Keratinocyte (primary cell): ENCODE results near the gene SIGLECL1. TPM values are rescaled to one million over a fixed set of nuclear protein-coding genes. Genes with fewer than 3 reads are reported as not detected.

Experiments used
- DNase-seq: peaks from one replicate; pipeline ENCODE4 v3.0.0-alpha.2; 2011; ENCODE audit warnings: low read depth, missing footprints, low spot score
- FAIRE-seq: peaks from 2 replicates; lab custom pipeline; 2011; peaks lifted over from hg19 to GRCh38; lab: Jason Lieb, UNC
- H2AFZ ChIP-seq: 2 replicates; pipeline ENCODE4 v1.6.0; 2012; ENCODE audit warnings: low read length, control low read depth, inconsistent platforms; ENCODE audit not compliant: control insufficient read depth
- H3K27ac ChIP-seq: 2 replicates; pipeline ENCODE4 v1.5.1; 2011; ENCODE audit warnings: low read length; ENCODE audit not compliant: control insufficient read depth, insufficient read depth
- H3K27me3 ChIP-seq: 3 replicates; pipeline ENCODE4 v1.6.0; 2011; ENCODE audit warnings: low read length; ENCODE audit not compliant: control insufficient read depth, insufficient read depth; ENCODE audit errors: extremely low read depth
- H3K36me3 ChIP-seq, 2 experiments: 2 replicates in 1 of 2; 3 replicates in 1 of 2; pipeline ENCODE4 v1.5.1; 2011; ENCODE audit warnings: low read length in 2 of 2, mild to moderate bottlenecking in 1 of 2; ENCODE audit not compliant: control insufficient read depth in 2 of 2, insufficient read depth in 2 of 2; ENCODE audit errors: extremely low read depth in 1 of 2
- H3K4me1 ChIP-seq: 3 replicates; pipeline ENCODE4 v1.5.1; 2011; ENCODE audit warnings: low read length; ENCODE audit not compliant: control insufficient read depth, insufficient read depth; ENCODE audit errors: extremely low read depth
- H3K4me2 ChIP-seq: 3 replicates; pipeline ENCODE4 v1.6.0; 2011; ENCODE audit warnings: low read depth, low read length; ENCODE audit not compliant: control insufficient read depth, insufficient read depth; ENCODE audit errors: extremely low read depth
- H3K4me3 ChIP-seq, 3 experiments: fragments of 200-600 bp in 1 of 3; sonication (generic) in 1 of 3; 2 replicates in 2 of 3; 3 replicates in 1 of 3; pipeline ENCODE4 v1.5.1; 2011 to 2016; ENCODE audit warnings: low read length in 3 of 3, mild to moderate bottlenecking in 3 of 3, control low read depth in 2 of 3, inconsistent platforms in 1 of 3, low read depth in 1 of 3, mixed read lengths in 1 of 3, mixed run types in 1 of 3, moderate library complexity in 1 of 3; ENCODE audit not compliant: control insufficient read depth in 2 of 3, insufficient read depth in 2 of 3; ENCODE audit errors: extremely low read depth in 1 of 3
- H3K79me2 ChIP-seq: 2 replicates; pipeline ENCODE4 v1.6.0; 2012; ENCODE audit warnings: low read length; ENCODE audit not compliant: control insufficient read depth, insufficient read depth
- H3K9ac ChIP-seq: 3 replicates; pipeline ENCODE4 v1.6.0; 2011; ENCODE audit warnings: low read length; ENCODE audit not compliant: control insufficient read depth, insufficient read depth; ENCODE audit errors: extremely low read depth
- H3K9me1 ChIP-seq: 3 replicates; pipeline ENCODE4 v1.6.0; 2011; ENCODE audit warnings: low read length; ENCODE audit not compliant: control insufficient read depth, insufficient read depth; ENCODE audit errors: extremely low read depth
- H3K9me3 ChIP-seq: 2 replicates; pipeline ENCODE4 v1.5.1; 2012; ENCODE audit warnings: low read depth, low read length; ENCODE audit not compliant: control insufficient read depth
- H4K20me1 ChIP-seq: 3 replicates; pipeline ENCODE4 v1.6.0; 2011; ENCODE audit warnings: low read length; ENCODE audit not compliant: control insufficient read depth, insufficient read depth; ENCODE audit errors: extremely low read depth
- EZH2 ChIP-seq: IDR thresholded peaks from one replicate; pipeline ENCODE4 v1.6.1; 2012; ENCODE audit warnings: inconsistent platforms, mild to moderate bottlenecking, low read length, moderate library complexity
- dilution Hi-C: fragments of 300-500 bp; cut with MboI; formaldehyde crosslinking; loops from one replicate; pipeline ENCODE4 v1.7.0; 2020; ENCODE audit warnings: low sequenced_read_pairs; ENCODE audit not compliant: extremely low pct_ligation_motif_present
- polyA plus RNA-seq, 5 experiments: library from polyadenylated mRNA; depleted of rRNA in 3 of 5; stranded (reverse) in 3 of 5; stranded (forward) in 1 of 5; unstranded in 1 of 5; fragments of >200 nt; gene quantifications; 1 replicate in 1 of 5; 2 replicates in 3 of 5; 3 replicates in 1 of 5; pipeline versions ENCODE4 v1.2.1 to v1.2.3, GENCODE V29; 2011 to 2012; ENCODE audit warnings: missing spikeins in 2 of 5, low read depth in 1 of 5, low replicate concordance in 1 of 5
- TF ChIP-seq, protein P1 (sequence below), 3 experiments: IDR thresholded peaks in 1 of 3; conservative IDR thresholded peaks in 1 of 3; optimal IDR thresholded peaks in 1 of 3; 2 replicates in 2 of 3; 3 replicates in 1 of 3; pipeline versions ENCODE3 to v1.5.1; 2011; ENCODE audit warnings: low read length in 3 of 3, mild to moderate bottlenecking in 3 of 3, moderate library complexity in 2 of 3, control low read depth in 1 of 3, inconsistent platforms in 1 of 3; ENCODE audit not compliant: insufficient read depth in 2 of 3; ENCODE audit errors: extremely low read depth in 1 of 3

The SIGLECL1 gene
- polyA plus RNA-seq, 1 donor (not counting 4 experiments of a cell fraction or from before 2014, with no cell fraction given) = not detected

DNA sequence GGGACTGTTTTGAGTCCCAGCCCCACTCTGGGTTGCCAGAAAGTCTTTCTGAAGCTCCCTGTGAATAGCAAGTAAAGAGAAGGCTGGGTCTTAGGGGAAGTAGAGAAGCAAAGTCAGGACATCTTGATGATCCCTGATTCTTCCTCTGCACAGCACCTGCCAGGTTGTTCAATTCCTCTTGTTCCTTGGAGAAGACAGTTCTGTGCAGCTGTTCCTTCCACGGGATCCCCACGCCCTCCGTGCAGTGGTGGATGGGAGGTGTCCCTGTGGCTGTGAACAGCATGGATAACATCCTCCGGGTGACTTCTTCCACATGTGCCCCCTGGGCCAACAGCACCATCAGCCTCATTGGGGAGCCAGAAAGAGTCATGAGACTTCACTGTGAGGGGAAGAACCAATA, 31.5 kb downstream of the SIGLECL1 start:
- no peaks in the 10 kb centered on the region for H3K36me3 ChIP-seq
- no peak overlapping the region for H3K4me2 ChIP-seq
- TF ChIP-seq, protein P1, sequence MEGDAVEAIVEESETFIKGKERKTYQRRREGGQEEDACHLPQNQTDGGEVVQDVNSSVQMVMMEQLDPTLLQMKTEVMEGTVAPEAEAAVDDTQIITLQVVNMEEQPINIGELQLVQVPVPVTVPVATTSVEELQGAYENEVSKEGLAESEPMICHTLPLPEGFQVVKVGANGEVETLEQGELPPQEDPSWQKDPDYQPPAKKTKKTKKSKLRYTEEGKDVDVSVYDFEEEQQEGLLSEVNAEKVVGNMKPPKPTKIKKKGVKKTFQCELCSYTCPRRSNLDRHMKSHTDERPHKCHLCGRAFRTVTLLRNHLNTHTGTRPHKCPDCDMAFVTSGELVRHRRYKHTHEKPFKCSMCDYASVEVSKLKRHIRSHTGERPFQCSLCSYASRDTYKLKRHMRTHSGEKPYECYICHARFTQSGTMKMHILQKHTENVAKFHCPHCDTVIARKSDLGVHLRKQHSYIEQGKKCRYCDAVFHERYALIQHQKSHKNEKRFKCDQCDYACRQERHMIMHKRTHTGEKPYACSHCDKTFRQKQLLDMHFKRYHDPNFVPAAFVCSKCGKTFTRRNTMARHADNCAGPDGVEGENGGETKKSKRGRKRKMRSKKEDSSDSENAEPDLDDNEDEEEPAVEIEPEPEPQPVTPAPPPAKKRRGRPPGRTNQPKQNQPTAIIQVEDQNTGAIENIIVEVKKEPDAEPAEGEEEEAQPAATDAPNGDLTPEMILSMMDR (optimal IDR thresholded peaks at IDR 0.05 in 1 of 3, IDR thresholded peaks at IDR 0.05 in 1 of 3, conservative IDR thresholded peaks at IDR 0.05 in 1 of 3; ENCODE audit: extremely low read depth in 1 of 3, insufficient read depth in 2 of 3, low read length in 3 of 3) = no peak
- no peak for TF ChIP-seq EZH2
- DNase-seq (no peak), FAIRE-seq (no peak)
- H3K79me2 ChIP-seq = no peaks in the 10 kb centered on the region
- H3K27ac ChIP-seq = no peak overlapping the region
- no peaks in the 10 kb centered on the region for H3K4me1 ChIP-seq
- H3K9ac ChIP-seq = no peak overlapping the region
- no peak overlapping the region for H3K4me3 ChIP-seq
- H4K20me1 ChIP-seq = no peaks in the 10 kb centered on the region
- no peak overlapping the region for H2AFZ ChIP-seq
- dilution Hi-C loops = no loop called here
- no peaks in the 10 kb centered on the region for H3K27me3 ChIP-seq
- H3K9me3 ChIP-seq = no peaks in the 10 kb centered on the region
- H3K9me1 ChIP-seq = no peaks in the 10 kb centered on the region

DNA sequence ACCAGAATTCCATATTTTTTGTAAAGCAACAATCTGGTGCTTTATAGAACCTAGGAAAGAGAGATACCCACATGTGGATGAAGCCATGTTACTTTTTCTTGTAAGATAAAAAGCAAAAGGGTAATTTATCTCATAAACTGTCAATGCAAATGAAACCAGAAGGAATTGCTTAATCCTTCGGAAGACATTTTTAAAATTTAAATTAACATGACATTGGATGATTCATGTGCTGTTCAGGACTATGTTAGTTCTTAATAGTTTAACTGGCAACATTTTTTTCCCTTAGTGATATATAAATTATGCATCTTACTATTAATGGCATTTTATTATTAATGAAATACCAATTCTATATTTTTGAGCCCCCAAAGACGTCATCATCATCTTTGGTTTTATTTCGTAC, 34.8 kb downstream of the SIGLECL1 start:
- DNase-seq = no peak
- Histone ChIP-seq H3K36me3 (no peaks in the 10 kb centered on the region), H3K9me1 (no peaks in the 10 kb centered on the region), H2AFZ (no peak overlapping the region), H3K27ac (no peak overlapping the region), H3K27me3 (no peaks in the 10 kb centered on the region), H3K4me1 (no peaks in the 10 kb centered on the region), H3K4me2 (no peak overlapping the region), H3K79me2 (no peaks in the 10 kb centered on the region), H3K9me3 (no peaks in the 10 kb centered on the region), H4K20me1 (no peaks in the 10 kb centered on the region), H3K4me3 (no peak overlapping the region), H3K9ac (no peak overlapping the region)
- TF ChIP-seq EZH2 = no peak
- TF ChIP-seq, protein P1 (optimal IDR thresholded peaks at IDR 0.05 in 1 of 3, IDR thresholded peaks at IDR 0.05 in 1 of 3, conservative IDR thresholded peaks at IDR 0.05 in 1 of 3; ENCODE audit: extremely low read depth in 1 of 3, insufficient read depth in 2 of 3, low read length in 3 of 3) = no peak
- FAIRE-seq = no peak
- dilution Hi-C loops = no loop called here
